HG03575 (cell line): ENCODE data around the gene FAR2.
"Not testable (repeated sequence)": the region's sequence is repeated elsewhere in the genome, so short reads cannot be mapped to it uniquely, and the experiment has no call there.

ENCODE experiments used
- ATAC-seq: cut with Tn5 transposase; IDR thresholded peaks from one replicate; pipeline ENCODE4 v1.9.1; 2021; ENCODE audit not compliant: unreplicated experiment, insufficient number of reproducible peaks, low FRiP score; ENCODE audit errors: extremely low read depth

Gene FAR2

GRCh38 chr12:29256598-29256997 is 107.5 kb downstream of the FAR2 start:
- no peak for ATAC-seq

GRCh38 chr12:29257687-29258086 is 108.6 kb downstream of the FAR2 start:
- ATAC-seq = not testable (repeated sequence)

GRCh38 chr12:29264424-29264823 is 115.3 kb downstream of the FAR2 start:
- ATAC-seq = no peak

GRCh38 chr12:29269706-29270408 is 120.8 kb downstream of the FAR2 start:
- ATAC-seq = no peak

GRCh38 chr12:29270446-29270845 is 121.4 kb downstream of the FAR2 start:
- ATAC-seq = no peak

GRCh38 chr12:29273178-29273843 is 124.2 kb downstream of the FAR2 start:
- no peak for ATAC-seq

GRCh38 chr12:29275834-29276233 is 126.8 kb downstream of the FAR2 start:
- no peak for ATAC-seq

GRCh38 chr12:29277231-29277630 is 128.2 kb downstream of the FAR2 start:
- ATAC-seq = no peak

GRCh38 chr12:29278673-29279420 is 129.8 kb downstream of the FAR2 start:
- ATAC-seq = no peak

- ATAC-seq = no peak
These were observed 132.4 kb downstream of the FAR2 start for GRCh38 chr12:29281371-29282005.

- no peak for ATAC-seq
These were observed 133.1 kb downstream of the FAR2 start for GRCh38 chr12:29282031-29282816.

GRCh38 chr12:29283969-29284700 is 135.1 kb downstream of the FAR2 start:
- no peak for ATAC-seq

GRCh38 chr12:29286081-29286790 is 137.2 kb downstream of the FAR2 start:
- no peak for ATAC-seq

GRCh38 chr12:29287622-29288021 is 138.5 kb downstream of the FAR2 start:
- ATAC-seq = no peak

- no peak for ATAC-seq
These were observed 139.0 kb downstream of the FAR2 start for GRCh38 chr12:29288031-29288430.

- ATAC-seq = not testable (repeated sequence)
These were observed 141.4 kb downstream of the FAR2 start for GRCh38 chr12:29290475-29290874.

- no peak for ATAC-seq
These were observed 142.1 kb downstream of the FAR2 start for GRCh38 chr12:29291226-29291625.

- no peak for ATAC-seq
These were observed 150.6 kb downstream of the FAR2 start for GRCh38 chr12:29299633-29300032.
